OCI-LY3 (cell line): Measurements from ENCODE around the gene DDX27.

ENCODE experiments used
- H2AFZ ChIP-seq: fragments of 200-600, 300-600 bp; shearing (Covaris generic); 2 replicates; pipeline ENCODE4 v1.6.0; 2014; ENCODE audit warnings: antibody characterized with exemption, low read depth, low read length
- H3K27ac ChIP-seq: fragments of 200-600, 300-600 bp; sonication (generic); 2 replicates; pipeline ENCODE4 v1.5.1; 2014; ENCODE audit warnings: mild to moderate bottlenecking, low read length, moderate library complexity, mixed read lengths
- H3K27me3 ChIP-seq: fragments of 200-600, 300-600 bp; sonication (generic); 2 replicates; pipeline ENCODE4 v1.6.1; 2014; ENCODE audit warnings: low read depth, low read length, mixed read lengths
- H3K36me3 ChIP-seq: fragments of 200-600, 300-600 bp; sonication (generic); replicated peaks from 2 replicates; pipeline ENCODE3; 2014; ENCODE audit warnings: low read depth, low read length, mixed read lengths
- H3K4me1 ChIP-seq: fragments of 300-600, 200-600 bp; sonication (generic); 2 replicates; pipeline ENCODE4 v1.6.1; 2014; ENCODE audit warnings: low read length, mixed read lengths
- H3K4me2 ChIP-seq: fragments of 200-600, 300-600 bp; sonication (generic); 2 replicates; pipeline ENCODE4 v1.6.1; 2014; ENCODE audit warnings: low read length, mixed read lengths
- H3K4me3 ChIP-seq: fragments of 300-600, 200-600 bp; sonication (generic); 2 replicates; pipeline ENCODE4 v1.5.1; 2014; ENCODE audit warnings: antibody characterized with exemption, mild to moderate bottlenecking, low read length, moderate library complexity
- H3K79me2 ChIP-seq: fragments of 300-600, 200-600 bp; shearing (Covaris generic); 2 replicates; pipeline ENCODE4 v1.6.1; 2014; ENCODE audit warnings: mild to moderate bottlenecking, low read length, mixed read lengths
- H3K9ac ChIP-seq: fragments of 300-600, 200-600 bp; shearing (Covaris generic); 2 replicates; pipeline ENCODE4 v1.6.0; 2014; ENCODE audit warnings: mild to moderate bottlenecking, low read length, moderate library complexity
- H3K9me3 ChIP-seq: fragments of 200-600, 300-600 bp; shearing (Covaris generic); 2 replicates; pipeline ENCODE4 v1.6.1; 2014; ENCODE audit warnings: low read length, mixed read lengths; ENCODE audit not compliant: insufficient read depth
- H4K20me1 ChIP-seq: fragments of 200-600, 300-600 bp; sonication (generic); 2 replicates; pipeline ENCODE4 v1.6.1; 2016; ENCODE audit warnings: low read length, mixed read lengths; ENCODE audit not compliant: insufficient read depth
- EZH2phosphoT487 ChIP-seq: fragments of 200-600 bp; shearing (Covaris generic); IDR thresholded peaks from 2 replicates; pipeline ENCODE4 v1.6.1; 2018; ENCODE audit warnings: antibody characterized with exemption, mixed run types, low read depth
- TF ChIP-seq, protein P1 (sequence below): fragments of 200-600, 300-600 bp; sonication (generic); IDR thresholded peaks from 2 replicates; pipeline ENCODE4 v1.5.1; 2014; ENCODE audit warnings: antibody characterized with exemption, low read length, low read depth

The DDX27 gene

DNA sequence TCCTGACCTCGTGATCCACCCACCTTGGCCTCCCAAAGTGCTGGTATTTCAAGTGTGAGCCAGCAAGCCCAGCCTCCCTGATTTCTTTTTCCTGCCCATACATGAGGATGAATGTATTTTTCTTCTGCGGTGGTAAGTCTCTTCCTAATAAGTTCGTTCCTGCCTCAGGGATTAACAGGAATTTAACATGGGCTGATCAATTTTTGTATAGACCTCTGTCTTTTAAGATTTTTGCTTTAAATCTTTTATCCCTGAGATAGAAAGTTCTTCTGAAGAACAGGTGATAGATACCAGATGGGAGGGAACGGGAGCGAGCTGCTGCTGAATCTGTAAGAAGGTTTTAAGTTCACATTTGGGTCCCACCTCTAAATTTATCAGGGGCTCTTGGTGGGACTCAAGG lies 65.6 kb downstream of the DDX27 start:
- no peak overlapping the region for H3K27ac ChIP-seq
- peaks cover 100% of the 10 kb centered on the region for H4K20me1 ChIP-seq
- no peak overlapping the region for H3K9ac ChIP-seq

DNA sequence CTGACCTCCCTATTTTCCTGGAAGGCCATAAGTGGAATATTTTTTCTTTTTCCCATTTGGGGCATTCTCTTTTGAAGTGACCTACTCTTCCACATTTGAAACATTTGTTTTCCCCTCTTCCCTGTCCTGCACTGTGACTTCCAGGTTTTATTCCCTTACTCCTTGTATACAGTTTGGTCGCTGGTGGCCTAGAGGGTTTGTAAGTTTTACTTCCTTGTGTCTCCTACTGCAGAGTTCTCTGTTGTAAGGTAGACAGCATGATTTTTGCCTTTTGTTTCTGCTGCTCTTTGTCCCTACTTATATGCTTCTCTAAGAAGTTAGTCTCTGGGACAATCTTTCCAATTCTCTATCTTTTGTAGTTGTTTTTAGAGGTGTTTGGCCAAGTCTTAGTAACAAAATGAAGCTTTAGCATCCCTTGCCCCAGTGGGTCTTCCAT lies 66.0 kb downstream of the DDX27 start:
- H3K9ac ChIP-seq: no peak overlapping the region
- H3K9me3 ChIP-seq: peaks cover 66% of the 10 kb centered on the region
- H3K36me3 ChIP-seq: peaks cover 99% of the 10 kb centered on the region
- peaks cover 78% of the 10 kb centered on the region for H3K4me1 ChIP-seq
- H3K4me2 ChIP-seq: peak overlapping the region; percentile 2
- no peak overlapping the region for H2AFZ ChIP-seq
- H4K20me1 ChIP-seq: peaks cover 100% of the 10 kb centered on the region
- no peak overlapping the region for H3K27ac ChIP-seq
- peak overlapping the region; percentile 6; the same call in 1 of the 2 replicates for H3K4me3 ChIP-seq
- TF ChIP-seq EZH2phosphoT487: no peak
- TF ChIP-seq, protein P1, sequence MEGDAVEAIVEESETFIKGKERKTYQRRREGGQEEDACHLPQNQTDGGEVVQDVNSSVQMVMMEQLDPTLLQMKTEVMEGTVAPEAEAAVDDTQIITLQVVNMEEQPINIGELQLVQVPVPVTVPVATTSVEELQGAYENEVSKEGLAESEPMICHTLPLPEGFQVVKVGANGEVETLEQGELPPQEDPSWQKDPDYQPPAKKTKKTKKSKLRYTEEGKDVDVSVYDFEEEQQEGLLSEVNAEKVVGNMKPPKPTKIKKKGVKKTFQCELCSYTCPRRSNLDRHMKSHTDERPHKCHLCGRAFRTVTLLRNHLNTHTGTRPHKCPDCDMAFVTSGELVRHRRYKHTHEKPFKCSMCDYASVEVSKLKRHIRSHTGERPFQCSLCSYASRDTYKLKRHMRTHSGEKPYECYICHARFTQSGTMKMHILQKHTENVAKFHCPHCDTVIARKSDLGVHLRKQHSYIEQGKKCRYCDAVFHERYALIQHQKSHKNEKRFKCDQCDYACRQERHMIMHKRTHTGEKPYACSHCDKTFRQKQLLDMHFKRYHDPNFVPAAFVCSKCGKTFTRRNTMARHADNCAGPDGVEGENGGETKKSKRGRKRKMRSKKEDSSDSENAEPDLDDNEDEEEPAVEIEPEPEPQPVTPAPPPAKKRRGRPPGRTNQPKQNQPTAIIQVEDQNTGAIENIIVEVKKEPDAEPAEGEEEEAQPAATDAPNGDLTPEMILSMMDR: no peak
- H3K27me3 ChIP-seq: no peaks in the 10 kb centered on the region
- peaks cover 91% of the 10 kb centered on the region for H3K79me2 ChIP-seq

More for the DNA sequence above, 65.6 kb downstream of the DDX27 start:
- Histone ChIP-seq H3K79me2 (peaks cover 96% of the 10 kb centered on the region), H3K36me3 (peaks cover 99% of the 10 kb centered on the region), H3K9me3 (peaks cover 70% of the 10 kb centered on the region), H3K27me3 (no peaks in the 10 kb centered on the region), H3K4me3 (peak overlapping the region; percentile 6; the same call in 1 of the 2 replicates), H3K4me1 (peaks cover 78% of the 10 kb centered on the region), H3K4me2 (peak overlapping the region; percentile 2), H2AFZ (no peak overlapping the region)
- no peak for TF ChIP-seq EZH2phosphoT487
- TF ChIP-seq, protein P1: no peak

DNA sequence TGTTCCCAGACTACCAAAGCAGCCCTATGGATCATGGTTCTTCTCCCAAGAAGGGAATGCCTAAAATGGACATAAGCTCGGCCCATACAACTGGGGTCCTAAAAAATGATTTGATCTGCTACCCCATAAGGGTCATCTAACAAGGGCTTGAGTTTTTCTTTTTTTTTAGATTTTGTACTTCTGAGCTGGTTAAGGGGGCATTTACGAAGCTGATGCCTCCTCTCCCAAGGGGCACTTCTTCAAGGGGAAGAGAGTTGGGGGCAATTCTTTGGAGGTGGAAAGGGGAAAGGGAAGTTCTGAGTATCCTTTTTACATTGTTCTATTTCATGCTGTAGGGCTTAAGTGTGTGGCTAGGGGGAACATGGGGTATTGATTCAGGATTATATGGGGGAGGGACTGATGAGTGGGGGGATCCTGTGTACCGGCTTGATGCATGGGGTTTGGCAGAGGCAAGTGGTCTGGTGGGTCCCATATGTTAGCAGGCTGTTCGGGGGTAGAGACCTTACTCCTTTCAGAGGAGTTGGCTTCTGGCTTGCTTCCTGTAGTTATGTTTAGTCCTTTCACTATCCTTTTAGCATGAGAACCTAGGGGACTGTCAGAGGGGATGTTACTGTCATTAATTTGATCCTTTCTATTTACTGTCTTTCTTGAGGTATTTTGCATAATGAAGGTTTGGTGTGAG lies 66.7 kb downstream of the DDX27 start:
- Histone ChIP-seq H3K9me3 (peaks cover 59% of the 10 kb centered on the region), H3K4me1 (peaks cover 78% of the 10 kb centered on the region), H2AFZ (no peak overlapping the region), H3K36me3 (peaks cover 99% of the 10 kb centered on the region), H3K4me2 (peak overlapping the region; percentile 2), H3K27me3 (no peaks in the 10 kb centered on the region), H3K79me2 (peaks cover 84% of the 10 kb centered on the region), H3K9ac (no peak overlapping the region), H4K20me1 (peaks cover 100% of the 10 kb centered on the region), H3K27ac (no peak overlapping the region), H3K4me3 (peak overlapping the region; percentile 6; the same call in 1 of the 2 replicates)
- TF ChIP-seq EZH2phosphoT487: no peak
- TF ChIP-seq, protein P1: no peak

DNA sequence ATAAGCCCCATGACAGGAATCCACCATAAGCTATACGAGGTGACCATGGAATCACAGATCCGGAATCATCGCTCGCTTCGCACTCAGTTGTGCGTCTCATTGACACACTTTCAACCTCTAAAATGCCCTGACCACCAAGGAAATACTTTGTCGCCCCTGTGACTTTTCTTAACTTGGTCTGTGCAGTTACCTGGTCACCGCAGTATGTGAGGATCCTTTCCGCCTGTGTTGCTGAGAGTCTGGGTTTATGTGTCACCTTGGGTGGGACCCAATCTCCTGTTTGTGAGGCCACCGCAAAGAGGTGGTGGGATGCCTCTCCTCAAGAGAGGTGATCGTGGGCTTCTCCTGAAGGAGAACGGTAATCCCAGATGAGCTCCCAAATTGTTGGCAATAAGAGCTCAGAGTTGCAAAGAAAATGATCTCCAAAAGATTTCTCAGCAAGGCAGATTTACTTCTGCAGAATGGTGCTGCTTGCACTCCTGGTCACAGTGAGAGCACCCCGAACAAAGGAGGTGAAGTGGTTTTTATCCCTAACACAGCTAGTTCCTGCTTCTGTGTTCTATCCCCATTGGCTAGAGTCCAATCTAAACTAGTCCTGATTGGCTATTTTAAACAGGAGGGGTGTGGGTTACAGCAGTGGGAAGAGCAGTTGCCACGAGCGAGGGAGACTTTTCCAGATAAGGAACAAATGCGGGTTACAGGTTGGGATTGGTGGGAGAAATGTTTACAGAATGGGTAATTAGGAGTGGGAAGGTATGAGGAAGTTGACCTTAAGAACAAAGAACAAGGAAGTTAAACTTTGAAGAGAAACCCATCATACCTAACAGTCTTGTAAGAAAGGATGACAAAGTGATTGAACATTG lies 67.7 kb downstream of the DDX27 start:
- H3K27ac ChIP-seq: peak overlapping the region; percentile 25

More for the DNA sequence above, 67.7 kb downstream of the DDX27 start:
- Histone ChIP-seq H3K27me3 (no peaks in the 10 kb centered on the region), H3K79me2 (peaks cover 75% of the 10 kb centered on the region), H3K9ac (no peak overlapping the region), H3K36me3 (peaks cover 96% of the 10 kb centered on the region), H2AFZ (no peak overlapping the region), H3K4me3 (no peak overlapping the region), H3K9me3 (peaks cover 49% of the 10 kb centered on the region; the same call in 1 of the 2 replicates), H3K4me1 (peaks cover 73% of the 10 kb centered on the region), H3K4me2 (no peak overlapping the region), H4K20me1 (peaks cover 99% of the 10 kb centered on the region)
- TF ChIP-seq, protein P1: no peak
- no peak for TF ChIP-seq EZH2phosphoT487
